ENCODE measurements around the gene MET. TPM values are rescaled to one million over a fixed set of nuclear protein-coding genes. Genes with fewer than 3 reads are reported as not detected.

The MET gene
- total and polyA plus RNA-seq, 10 of the 15 experiments (the other 5 are each of a cell fraction or from before 2014, with no cell fraction given) = 0.01 to 0.21 TPM; not detected in 8

GRCh38 chr7:116728413-116728812 lies 56.4 kb downstream of the MET start (continued):
- TF ChIP-seq CEBPZ (IDR thresholded peaks at IDR 0.05; ENCODE audit: low read depth, low read length) (no peak), NFXL1 (IDR thresholded peaks at IDR 0.05; ENCODE audit: borderline replicate concordance) (no peak), SIN3A (IDR thresholded peaks at IDR 0.05; ENCODE audit: low read depth, low read length) (no peak), ZZZ3 (IDR thresholded peaks at IDR 0.05; ENCODE audit: control insufficient read depth, insufficient read length, low read depth) (no peak), MEF2A (IDR thresholded peaks at IDR 0.05; ENCODE audit: insufficient read depth, low read depth, low read length) (no peak), SUPT20H (IDR thresholded peaks at IDR 0.05; ENCODE audit: borderline replicate concordance, control insufficient read depth, low read depth, low read length) (no peak), POLR2AphosphoS5 (IDR thresholded peaks at IDR 0.05; ENCODE audit: low read length) (no peak), CUX1 (IDR thresholded peaks at IDR 0.05; ENCODE audit: insufficient replicate concordance, low read depth, low read length) (no peak), SMC3 (IDR thresholded peaks at IDR 0.05; ENCODE audit: borderline replicate concordance, low read length) (no peak)
